ENCODE data around the gene UBL3. TPM values are rescaled to one million over a fixed set of nuclear protein-coding genes. Genes with fewer than 3 reads are reported as not detected.

UBL3 gene
- total and polyA plus RNA-seq, 10 of the 15 experiments (the other 5 are each of a cell fraction or from before 2014, with no cell fraction given), result 5.5 to 13.7 (median 10.6) TPM

DNA sequence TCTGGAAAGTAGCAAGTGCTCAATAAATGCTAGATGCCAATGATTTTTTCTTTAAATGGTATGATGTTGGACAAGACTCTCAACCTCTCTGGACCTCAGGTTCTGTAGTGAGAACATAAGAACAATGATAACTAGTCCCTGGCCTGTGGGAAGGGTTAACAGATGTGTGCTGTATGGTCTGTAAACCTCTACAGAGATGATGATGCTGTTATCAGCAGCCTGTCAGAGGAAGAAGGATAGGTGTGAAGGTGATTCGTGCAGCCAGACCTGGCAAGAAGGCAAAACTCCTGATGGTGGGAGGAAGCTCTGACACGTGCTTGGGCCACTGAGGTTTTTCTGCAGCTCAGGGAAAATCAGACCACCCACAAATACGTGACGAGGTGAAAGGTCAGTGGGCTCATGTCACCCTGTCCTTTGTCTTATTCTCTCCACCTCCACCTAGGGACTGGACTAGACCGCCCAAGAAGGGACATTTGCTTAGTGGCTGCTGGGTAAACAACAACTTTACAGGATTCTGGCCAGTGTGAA is 36.7 kb upstream of the UBL3 start:
- FAIRE-seq, result peak; percentile 49
- no peak; the same call in 1 of the 3 replicates for ATAC-seq
- Histone ChIP-seq H3K9me3 (replicated peaks; ENCODE audit: control insufficient read depth, insufficient read depth, low read length) (no peaks in the 10 kb centered on the region), H3K4me1 (ENCODE audit: control insufficient read depth, insufficient read depth, low read length) (no peaks in the 10 kb centered on the region), H4K20me1 (ENCODE audit: control insufficient read depth, insufficient read depth) (no peaks in the 10 kb centered on the region), H3K4me2 (ENCODE audit: control insufficient read depth, insufficient read depth) (no peak overlapping the region), H3K27me3 (replicated peaks in 1 of 2; ENCODE audit: control insufficient read depth in 2 of 2, insufficient read depth in 2 of 2, low read length in 1 of 2) (no peaks in the 10 kb centered on the region), H3K79me2 (ENCODE audit: control insufficient read depth, insufficient read depth, low read length) (no peaks in the 10 kb centered on the region), H3K36me3 (ENCODE audit: control insufficient read depth in 2 of 2, insufficient read depth in 2 of 2, low read length in 1 of 2) (no peaks in the 10 kb centered on the region), H3K4me3 (no peak overlapping the region), H2AFZ (ENCODE audit: control insufficient read depth, low read depth, low read length) (no peak overlapping the region), H3K27ac (ENCODE audit: control insufficient read depth, insufficient read depth) (no peak overlapping the region), H3K9ac (ENCODE audit: control insufficient read depth, insufficient read depth, low read length) (no peak overlapping the region)
- whole genome bisulfite sequencing (ENCODE audit: insufficient coverage, insufficient replicate concordance, low lambda C conversion rate, missing lambda C conversion rate), result 11% methylated on average over 5 of the region's 5 CpGs
- ChIA-PET CTCF (interaction anchor here (1.1 to 1.5 kb wide), 2 partner anchors 9 to 35 kb away, joined by 3 to 4 read pairs; no protein-coding TSS in a partner anchor), POLR2A (no interaction called here), SMC1A (ENCODE audit: uncharacterized antibody, unreplicated experiment) (interaction anchor here (1.1 kb wide), 1 partner anchor 22 kb away, joined by 3 read pairs; no protein-coding TSS in a partner anchor), RAD21 (ENCODE audit: unreplicated experiment) (no interaction called here)
- intact Hi-C loops (cut with micrococcal nuclease; ENCODE audit: unreplicated experiment) (no loop called here), in situ Hi-C loops (cut with MboI) (no loop called here)
- BruUV-seq (replicated peaks), result no TSS peak
- no peak for TF ChIP-seq TCF7 (IDR thresholded peaks at IDR 0.05; ENCODE audit: borderline replicate concordance)
- no peak for TF ChIP-seq SMAD1 (IDR thresholded peaks at IDR 0.05; ENCODE audit: low read depth, partially characterized antibody)
- TF ChIP-seq DPF2 (IDR thresholded peaks at IDR 0.05), result no peak
- no peak for TF ChIP-seq EED (IDR thresholded peaks at IDR 0.05; ENCODE audit: low read depth)
- TF ChIP-seq SIX5 (IDR thresholded peaks at IDR 0.05; ENCODE audit: low read depth, low read length, severe bottlenecking), result no peak
- TF ChIP-seq, protein P1, sequence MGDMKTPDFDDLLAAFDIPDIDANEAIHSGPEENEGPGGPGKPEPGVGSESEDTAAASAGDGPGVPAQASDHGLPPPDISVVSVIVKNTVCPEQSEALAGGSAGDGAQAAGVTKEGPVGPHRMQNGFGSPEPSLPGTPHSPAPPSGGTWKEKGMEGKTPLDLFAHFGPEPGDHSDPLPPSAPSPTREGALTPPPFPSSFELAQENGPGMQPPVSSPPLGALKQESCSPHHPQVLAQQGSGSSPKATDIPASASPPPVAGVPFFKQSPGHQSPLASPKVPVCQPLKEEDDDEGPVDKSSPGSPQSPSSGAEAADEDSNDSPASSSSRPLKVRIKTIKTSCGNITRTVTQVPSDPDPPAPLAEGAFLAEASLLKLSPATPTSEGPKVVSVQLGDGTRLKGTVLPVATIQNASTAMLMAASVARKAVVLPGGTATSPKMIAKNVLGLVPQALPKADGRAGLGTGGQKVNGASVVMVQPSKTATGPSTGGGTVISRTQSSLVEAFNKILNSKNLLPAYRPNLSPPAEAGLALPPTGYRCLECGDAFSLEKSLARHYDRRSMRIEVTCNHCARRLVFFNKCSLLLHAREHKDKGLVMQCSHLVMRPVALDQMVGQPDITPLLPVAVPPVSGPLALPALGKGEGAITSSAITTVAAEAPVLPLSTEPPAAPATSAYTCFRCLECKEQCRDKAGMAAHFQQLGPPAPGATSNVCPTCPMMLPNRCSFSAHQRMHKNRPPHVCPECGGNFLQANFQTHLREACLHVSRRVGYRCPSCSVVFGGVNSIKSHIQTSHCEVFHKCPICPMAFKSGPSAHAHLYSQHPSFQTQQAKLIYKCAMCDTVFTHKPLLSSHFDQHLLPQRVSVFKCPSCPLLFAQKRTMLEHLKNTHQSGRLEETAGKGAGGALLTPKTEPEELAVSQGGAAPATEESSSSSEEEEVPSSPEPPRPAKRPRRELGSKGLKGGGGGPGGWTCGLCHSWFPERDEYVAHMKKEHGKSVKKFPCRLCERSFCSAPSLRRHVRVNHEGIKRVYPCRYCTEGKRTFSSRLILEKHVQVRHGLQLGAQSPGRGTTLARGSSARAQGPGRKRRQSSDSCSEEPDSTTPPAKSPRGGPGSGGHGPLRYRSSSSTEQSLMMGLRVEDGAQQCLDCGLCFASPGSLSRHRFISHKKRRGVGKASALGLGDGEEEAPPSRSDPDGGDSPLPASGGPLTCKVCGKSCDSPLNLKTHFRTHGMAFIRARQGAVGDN (IDR thresholded peaks at IDR 0.05), result no peak
- no peak for TF ChIP-seq ZNF207 (IDR thresholded peaks at IDR 0.05; ENCODE audit: borderline replicate concordance)
- no peak for TF ChIP-seq HDAC6 (IDR thresholded peaks at IDR 0.05; ENCODE audit: unreplicated experiment)
- TF ChIP-seq RELA (IDR thresholded peaks at IDR 0.05; ENCODE audit: borderline replicate concordance, partially characterized antibody), result no peak
- TF ChIP-seq, protein P2, sequence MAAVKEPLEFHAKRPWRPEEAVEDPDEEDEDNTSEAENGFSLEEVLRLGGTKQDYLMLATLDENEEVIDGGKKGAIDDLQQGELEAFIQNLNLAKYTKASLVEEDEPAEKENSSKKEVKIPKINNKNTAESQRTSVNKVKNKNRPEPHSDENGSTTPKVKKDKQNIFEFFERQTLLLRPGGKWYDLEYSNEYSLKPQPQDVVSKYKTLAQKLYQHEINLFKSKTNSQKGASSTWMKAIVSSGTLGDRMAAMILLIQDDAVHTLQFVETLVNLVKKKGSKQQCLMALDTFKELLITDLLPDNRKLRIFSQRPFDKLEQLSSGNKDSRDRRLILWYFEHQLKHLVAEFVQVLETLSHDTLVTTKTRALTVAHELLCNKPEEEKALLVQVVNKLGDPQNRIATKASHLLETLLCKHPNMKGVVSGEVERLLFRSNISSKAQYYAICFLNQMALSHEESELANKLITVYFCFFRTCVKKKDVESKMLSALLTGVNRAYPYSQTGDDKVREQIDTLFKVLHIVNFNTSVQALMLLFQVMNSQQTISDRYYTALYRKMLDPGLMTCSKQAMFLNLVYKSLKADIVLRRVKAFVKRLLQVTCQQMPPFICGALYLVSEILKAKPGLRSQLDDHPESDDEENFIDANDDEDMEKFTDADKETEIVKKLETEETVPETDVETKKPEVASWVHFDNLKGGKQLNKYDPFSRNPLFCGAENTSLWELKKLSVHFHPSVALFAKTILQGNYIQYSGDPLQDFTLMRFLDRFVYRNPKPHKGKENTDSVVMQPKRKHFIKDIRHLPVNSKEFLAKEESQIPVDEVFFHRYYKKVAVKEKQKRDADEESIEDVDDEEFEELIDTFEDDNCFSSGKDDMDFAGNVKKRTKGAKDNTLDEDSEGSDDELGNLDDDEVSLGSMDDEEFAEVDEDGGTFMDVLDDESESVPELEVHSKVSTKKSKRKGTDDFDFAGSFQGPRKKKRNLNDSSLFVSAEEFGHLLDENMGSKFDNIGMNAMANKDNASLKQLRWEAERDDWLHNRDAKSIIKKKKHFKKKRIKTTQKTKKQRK (IDR thresholded peaks at IDR 0.05; ENCODE audit: low read depth, low read length), result no peak
- TF ChIP-seq ZNF622 (IDR thresholded peaks at IDR 0.05), result no peak
- TF ChIP-seq SIN3A (IDR thresholded peaks at IDR 0.05; ENCODE audit: low read depth, low read length), result no peak
- TF ChIP-seq PAX5 (IDR thresholded peaks at IDR 0.05; ENCODE audit: borderline replicate concordance, low read depth, low read length), result no peak
- TF ChIP-seq RAD21 (IDR thresholded peaks at IDR 0.05; ENCODE audit: insufficient read depth, low read depth, low read length), result no peak
- TF ChIP-seq HCFC1 (IDR thresholded peaks at IDR 0.05; ENCODE audit: low read length), result no peak
- DNase-seq (ENCODE audit: low read depth, low spot score), result no peak
